Measurements from ENCODE around the gene QRFPR.
"Not testable (repeated sequence)": the region's sequence is repeated elsewhere in the genome, so short reads cannot be mapped to it uniquely, and the experiment has no call there.

QRFPR gene

GRCh38 chr4:121339307-121339706 is 41.5 kb downstream of the QRFPR start:
- DNase-seq: no peak

DNA sequence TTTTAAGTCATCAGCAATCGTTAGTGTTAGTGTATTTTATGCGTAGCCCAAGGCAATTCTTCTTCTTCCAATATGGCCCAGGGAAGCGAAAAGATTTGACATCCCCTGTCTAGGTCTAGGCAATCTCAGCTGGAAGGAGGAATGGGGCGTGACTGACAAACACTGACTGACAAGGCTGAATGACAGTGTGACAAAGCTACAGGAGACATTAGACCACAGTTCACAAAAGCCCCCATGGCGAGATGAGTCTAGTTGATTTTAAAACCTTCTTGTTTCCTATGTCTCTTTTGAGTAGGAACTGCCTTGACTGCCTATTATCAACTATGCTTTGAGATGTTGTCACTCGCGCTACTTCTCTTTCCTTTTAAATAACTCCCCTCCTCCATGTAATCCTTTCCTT is 42.3 kb downstream of the QRFPR start:
- no peak for DNase-seq

DNA sequence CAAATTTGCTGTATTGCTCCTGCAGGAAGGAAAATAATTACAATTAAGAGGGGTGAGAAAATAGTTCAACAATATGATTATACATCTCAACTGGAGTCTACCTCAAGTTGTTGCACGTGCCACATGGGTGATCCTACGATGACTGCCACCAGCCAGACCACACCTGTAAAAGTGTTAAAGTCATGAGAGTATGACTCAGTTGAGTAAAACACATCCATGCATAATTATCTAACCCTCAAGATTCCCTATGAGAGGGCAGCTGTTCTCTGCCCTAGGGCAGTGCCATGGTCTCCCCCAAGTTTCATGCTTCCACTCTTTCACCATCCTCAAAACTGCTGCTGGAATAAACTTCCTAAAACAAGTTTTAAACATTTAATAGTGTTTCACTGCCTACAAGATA is 44.1 kb downstream of the QRFPR start:
- DNase-seq: no peak

DNA sequence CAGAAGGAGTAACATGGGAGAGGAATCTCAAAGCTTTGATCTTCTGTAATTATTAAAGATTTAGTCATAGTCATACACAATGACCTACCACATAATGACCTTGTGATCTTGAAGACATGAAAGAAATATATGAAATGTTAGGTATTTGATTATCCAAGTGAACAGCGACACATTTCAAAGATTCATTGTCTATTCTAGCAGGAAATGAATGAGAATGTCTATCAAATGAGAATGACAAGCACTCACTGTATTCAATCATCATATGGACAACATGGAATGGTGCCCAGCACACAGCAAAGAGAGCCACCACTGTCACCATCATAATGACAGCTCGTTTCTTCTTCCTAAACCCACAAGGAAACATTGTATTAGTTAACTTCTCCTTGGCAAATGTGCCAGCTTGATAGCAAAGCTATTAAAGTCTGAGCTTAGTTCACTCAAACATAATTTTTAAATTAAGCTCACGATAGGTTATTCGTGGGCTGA is 50.6 kb downstream of the QRFPR start:
- no peak for DNase-seq

DNA sequence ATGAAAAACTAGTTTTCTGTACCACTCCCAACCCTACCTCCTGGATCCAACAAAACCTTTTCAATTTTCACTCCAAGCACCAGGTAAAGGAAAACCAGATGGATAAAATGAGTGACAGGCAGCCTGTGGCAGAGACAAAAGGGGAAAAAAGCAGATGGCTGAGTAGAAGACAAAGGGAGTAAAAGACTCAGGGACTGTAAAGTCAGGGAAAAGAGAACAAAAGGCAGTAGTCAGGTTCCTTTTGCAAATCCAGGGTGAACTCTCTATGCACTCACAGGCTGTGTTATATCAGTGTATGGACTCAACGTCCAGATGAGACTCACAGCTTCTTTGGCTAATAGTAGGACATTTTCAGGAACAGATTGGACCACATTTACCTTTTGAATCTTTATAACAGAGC is 54.2 kb downstream of the QRFPR start:
- DNase-seq: no peak

GRCh38 chr4:121324331-121324730 is 56.5 kb downstream of the QRFPR start:
- no peak for DNase-seq

DNA sequence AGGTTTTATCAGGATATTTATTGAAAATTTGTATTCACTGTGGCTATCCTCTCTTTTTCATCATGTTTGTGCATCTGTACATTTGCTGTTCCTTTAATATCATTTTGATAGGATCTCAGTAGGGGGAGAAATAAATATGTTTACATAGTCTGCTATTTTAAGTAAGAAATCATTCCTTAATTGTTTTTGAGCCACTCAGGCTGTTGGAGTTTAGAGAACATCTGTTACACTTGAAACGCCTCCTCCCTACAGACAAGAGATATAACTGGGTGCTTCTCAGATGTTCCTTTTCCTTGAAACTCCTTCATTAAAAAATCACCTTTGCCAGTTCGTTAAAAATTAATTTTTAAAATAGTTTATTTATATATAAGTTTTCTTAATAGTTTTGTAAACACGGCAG is 59.4 kb downstream of the QRFPR start:
- DNase-seq: no peak

DNA sequence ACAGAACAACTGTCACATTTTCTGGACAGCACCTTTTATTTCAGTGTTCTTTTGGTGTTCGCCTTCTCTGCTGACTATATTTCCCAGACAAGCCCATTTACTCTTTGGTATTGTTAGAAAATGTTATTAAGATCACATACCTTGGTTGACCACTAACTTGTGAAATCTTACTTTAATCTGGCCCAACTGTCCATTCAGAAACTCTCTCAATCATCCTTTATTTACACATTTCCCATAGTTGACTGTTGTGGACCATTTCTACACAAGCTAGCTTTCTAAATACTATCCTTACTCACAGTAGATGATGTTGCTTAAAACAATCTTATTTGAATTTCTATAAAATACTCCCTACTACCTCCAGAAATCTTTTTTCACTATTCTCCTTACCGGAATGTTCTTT is 64.7 kb downstream of the QRFPR start:
- DNase-seq: no peak

DNA sequence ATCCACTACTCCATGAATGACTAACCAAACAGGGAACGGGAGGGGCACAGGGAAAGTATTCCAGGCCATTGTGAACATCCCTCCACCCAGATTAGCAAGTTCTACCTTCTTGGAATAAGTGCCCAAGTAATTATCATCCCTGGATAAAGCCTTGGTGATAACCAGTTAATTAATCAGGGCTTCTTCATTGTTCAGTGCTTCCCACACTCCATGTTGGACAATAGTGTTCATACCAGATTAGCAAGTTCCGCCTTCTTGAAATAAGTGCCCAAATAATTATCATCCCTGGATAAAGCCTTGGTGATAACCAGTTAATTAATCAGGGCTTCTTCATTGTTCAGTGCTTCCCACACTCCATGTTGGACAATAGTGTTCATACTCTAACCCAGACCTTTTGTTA is 67.4 kb downstream of the QRFPR start:
- not testable (repeated sequence) for DNase-seq

DNA sequence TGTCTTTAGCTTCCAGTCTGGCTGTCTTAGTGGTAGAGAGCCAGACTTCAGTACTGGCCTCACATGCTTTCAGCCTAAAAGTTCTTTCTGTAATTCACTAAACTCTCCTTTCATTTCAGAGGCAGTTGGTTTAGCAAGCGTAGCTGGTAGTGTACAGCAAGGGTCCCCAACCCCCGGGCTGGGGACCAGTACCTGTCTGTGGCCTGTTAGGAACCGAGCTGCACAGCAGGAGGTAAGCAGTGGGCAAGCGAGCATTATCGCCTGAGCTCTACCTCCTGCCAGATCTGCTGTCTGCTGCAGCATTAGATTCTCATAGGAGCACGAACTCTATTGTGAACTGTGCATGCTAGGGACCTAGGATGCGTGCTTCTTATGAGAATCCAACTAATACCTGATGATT is 72.0 kb downstream of the QRFPR start:
- no peak for DNase-seq

DNA sequence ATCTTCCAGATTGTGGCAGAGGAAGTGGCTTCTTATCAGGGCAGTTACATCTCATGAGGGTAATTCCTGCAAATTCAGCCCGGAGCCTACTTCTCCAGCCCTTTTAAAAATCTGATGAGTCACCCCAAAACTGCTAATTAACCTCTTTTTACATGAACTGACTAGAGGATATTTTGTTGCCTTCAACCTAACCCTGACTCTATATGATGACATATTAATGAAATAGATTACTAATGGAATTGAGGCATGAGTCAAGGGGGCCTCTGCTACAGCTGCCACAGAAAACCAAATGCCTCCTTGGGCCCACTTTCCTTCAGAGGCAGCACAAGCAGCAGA is 72.5 kb downstream of the QRFPR start:
- no peak for DNase-seq

DNA sequence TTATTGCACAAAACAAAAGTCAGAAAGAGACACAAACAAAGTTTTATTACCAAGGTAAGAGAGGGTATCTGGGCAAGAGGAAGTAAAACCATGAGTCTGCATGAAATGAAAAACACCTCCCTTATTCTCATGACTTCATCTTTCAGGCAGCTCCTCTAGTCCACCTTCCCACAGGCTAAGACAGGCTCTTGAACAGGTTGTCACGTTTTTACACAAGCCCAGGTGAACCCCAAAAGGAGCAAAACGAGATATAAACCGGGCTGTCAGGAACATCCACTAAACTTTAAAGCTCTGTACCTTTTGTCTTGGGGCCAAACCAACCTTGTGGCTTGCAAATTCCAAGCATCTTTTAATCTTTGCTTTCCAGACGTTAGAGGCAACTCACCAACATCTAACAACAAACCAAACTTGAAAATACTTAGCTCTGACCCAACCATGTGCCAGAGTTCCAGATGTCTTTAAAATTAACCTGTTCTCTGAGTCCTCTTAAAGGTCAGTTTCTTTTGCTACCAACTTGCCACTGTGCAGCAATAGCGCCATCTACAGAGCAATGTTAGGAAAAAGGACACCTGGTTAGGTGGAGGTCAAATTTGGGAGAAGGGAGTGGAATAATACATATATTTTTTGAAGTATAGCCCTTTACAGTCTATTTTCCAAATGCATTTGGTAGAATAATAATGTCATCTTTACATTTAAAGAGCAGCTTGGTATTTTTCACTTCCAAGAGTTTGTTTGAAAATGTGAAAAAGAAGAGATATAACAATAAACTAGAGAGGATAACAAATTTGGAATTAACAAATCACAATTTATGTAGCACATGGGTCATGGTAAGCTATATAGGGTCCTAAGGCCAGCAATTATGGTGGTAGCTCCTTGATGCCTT is 73.1 kb downstream of the QRFPR start:
- no peak for DNase-seq

GRCh38 chr4:121306931-121307330 is 73.9 kb downstream of the QRFPR start:
- DNase-seq: no peak

DNA sequence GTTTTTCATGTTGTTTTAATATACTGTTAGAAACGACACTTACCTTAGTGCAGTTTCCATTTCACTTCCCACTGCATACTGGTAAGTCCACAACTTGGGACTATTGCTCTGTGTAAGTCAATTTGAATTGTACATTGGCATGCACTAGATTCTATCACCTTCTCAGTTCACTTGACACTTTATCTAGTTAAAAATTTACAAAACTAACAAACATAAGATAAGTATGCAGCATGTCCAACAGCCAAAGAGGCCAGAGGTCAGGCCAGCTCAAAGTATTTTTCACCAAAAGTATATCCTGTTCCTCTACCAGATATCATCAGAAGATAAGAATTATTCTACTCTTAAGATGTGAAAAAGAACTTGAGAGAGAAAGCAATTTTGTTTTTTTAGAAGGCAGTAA is 75.9 kb downstream of the QRFPR start:
- DNase-seq: no peak

DNA sequence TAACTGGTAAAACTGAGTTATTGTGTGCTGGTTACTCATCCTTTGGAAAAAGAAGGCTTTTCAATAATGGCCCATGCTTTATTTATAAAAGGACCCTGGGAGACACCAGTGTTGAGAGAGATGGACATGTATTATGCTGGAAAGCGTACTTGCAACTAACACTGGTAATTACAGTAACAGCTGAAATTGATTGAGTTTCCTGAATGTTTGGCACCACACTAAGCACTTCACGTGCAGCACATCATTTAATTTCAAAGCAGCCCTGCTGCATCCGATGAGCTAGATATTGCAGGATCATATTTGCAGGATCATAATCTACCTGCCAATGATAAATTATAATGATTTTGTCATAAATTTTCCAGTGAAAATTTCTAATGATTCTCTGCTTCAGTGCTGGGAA is 81.5 kb downstream of the QRFPR start:
- no peak for DNase-seq

DNA sequence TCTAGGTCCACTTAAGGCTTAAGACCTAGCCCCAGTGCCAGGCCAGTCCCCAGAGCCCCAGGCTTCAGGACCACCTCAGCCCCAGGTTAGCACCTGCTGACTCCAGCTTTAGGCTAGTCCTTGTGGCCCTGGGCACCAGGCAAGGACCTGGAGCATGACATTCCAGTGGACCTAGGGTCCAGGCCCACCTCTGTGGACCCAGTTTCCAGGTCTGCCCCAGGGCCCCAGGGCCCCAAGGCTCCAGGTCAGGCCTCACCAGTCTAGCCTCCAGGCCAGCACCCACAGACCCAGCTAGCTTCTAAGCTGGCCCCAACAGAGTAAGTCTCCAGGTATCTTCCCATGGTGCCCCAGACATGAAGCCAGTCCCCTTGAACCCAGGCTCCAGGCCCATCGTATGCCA is 97.5 kb downstream of the QRFPR start:
- no peak for DNase-seq

GRCh38 chr4:121280425-121280824 is 100.4 kb downstream of the QRFPR start:
- DNase-seq: no peak

DNA sequence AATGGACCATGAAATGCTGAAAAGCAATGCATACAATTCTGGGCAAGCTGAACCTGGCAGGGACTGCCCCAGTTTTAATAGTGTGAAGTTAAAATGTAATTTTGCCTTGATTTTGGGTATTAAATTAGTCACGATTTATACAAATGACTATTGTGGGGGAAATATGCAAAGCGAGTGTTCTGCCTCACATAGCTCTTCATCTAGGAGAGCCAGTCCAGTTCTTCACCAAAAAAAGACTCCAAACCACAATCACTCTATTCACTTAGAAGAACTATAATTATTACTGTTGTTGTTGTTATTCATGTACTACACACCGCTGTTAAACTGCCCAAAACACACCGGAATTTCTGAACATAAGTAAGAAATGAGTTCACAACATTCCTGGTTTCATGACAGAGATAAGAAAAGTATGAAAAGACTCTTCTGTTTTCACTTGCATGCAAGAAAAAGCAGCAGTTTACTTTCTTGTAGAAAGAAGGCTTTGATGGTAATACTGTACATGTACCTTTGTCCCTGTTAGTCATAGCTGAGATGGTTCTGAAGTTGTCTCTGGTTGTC is 101.9 kb downstream of the QRFPR start:
- DNase-seq: no peak
